Right forelimb (tissue), 1 donor: ENCODE data around the gene DIS3L2.

Source experiments
- DNase-seq: peaks from one replicate; pipeline ENCODE4 v3.0.0-alpha.2; 2018

The DIS3L2 gene

DNA sequence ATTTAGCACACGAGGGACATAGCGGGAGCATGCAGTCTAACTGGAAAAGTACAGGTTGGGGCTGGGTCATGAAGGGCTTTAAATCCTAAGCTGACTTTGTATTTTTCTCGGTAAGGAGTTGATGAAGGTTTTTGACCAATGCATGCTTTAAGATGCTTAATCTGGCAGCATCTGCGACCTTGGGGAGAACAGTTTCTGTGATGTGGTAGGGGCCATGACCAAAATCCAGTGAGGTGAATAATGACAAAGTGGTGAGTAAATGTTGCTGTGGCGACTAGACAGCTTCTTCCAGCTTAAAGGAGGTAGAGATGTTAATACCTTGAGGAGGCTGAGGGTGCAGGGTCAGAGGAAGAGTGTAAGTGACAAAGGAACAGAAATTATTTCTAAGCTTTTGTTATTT is 242.4 kb downstream of the DIS3L2 start:
- DNase-seq = no peak

DNA sequence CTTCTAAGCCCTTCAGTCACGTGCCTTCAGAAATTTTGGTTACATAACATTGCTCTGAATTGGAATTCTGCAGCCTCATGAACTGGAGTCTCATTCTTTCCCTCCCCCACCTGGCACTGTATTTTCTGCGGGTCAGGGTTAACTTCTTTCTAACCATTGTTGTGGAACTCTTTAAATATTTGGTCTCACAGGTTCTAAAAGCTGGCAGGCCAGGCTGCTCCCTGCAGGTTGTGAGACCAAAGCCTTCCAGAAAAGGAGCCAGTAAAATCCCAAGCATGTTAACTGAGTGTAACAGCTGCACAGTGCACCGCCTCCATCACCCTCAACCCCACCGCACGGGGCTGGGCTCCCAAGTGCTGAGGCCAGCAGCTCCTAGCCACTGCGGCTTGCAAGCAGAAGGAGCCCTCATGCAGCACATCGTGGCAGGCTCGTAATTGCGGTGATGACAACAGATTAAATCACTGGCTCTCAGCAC is 243.0 kb downstream of the DIS3L2 start:
- peak; percentile 54 for DNase-seq

DNA sequence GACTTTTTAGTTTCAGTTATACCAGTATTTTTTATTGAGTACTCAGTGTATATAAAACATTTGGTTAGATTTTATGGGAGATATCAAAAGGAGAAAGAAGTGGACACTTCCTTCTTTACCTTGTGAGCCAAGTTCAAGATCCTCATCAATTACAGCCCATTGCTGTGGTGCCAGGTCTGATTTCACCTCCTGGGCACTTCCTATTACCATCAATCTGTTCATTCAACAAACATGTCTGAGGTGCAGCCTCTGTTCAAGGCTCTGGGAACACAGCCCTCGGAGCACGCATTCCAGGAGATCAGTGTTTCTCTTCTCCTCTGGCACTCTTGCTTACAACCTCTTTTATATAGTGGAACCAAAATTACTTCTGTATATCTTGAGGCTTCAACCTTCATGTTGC is 245.7 kb downstream of the DIS3L2 start:
- DNase-seq = no peak

DNA sequence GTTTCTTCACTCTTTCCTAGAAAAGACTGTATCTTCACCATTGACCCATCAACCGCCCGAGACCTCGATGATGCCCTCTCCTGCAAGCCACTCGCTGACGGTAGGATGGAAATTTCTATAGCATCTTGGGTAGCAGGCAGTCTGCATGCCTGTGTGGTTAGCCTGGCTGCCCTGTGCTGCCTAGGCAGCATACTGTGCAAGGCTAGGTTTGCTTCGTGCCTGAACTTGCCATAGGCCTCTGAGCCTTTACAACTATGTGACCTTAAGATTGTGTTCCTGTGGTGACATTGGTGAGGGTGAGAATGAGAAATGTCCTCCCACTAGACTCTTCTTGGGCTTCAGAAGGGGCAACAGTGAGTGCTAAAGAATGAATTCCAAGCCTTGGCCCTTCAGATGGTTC is 248.8 kb downstream of the DIS3L2 start:
- no peak for DNase-seq

DNA sequence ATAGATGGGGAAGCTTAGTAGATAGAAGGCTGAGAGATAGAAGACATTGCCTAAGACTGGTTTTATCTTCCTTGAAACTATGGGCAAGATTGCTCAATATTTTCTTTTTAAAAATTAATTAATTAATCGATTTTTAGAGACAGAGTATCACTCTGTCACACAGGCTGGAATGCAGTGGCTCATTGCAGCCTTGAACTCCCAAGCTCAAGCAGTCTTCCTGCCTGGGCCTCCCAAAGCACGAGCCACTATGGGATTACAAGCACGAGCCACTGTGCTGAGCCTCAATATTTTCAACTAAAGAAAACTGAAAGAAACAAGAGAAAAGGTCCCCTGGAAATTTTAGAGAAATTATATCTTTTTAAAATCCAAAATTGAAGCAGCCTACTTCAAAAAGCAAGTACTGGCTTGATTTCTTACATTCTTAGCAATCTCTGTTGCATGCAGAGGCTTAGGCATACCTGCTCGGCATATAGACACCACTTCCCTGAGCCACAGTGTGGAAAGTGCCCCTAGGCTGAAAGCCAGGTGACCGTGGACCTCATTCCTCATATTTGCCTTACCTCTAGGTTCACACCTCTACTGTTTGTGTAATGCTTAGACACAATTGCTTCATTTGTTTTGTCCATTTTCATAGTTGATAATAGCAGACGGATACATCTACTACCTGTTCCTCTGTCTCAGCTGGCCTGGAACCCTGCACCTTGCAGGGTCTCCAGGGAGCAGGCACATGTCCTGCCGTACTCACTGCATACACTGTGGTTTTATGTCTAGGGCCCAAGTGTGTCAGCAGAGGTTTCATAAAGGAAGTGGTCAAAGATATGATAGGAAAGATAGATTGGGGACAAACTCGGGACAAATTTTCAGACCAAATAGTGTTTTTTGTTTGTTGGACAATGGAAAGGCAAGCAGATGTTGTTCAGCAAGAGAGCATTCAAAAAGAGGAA is 250.5 kb downstream of the DIS3L2 start:
- DNase-seq = no peak

DNA sequence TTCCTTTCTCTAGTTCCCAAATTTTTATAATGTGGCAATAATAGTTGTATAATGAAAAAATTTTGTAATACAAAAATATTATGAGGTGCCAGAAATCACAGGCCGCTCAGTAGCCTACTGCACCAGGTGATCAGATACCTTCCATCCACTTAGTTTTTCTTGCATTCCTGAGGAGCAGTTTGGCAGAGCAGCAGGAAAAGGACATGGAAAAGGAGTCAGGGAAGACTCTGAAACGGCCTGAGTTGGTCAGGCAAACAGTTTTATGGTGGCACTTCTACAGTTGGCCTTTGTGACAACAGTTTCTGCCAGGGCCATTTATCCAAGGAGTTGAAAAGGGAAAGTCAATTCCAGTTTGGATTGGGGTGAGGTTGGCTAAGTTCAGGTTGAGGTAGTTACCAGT is 251.7 kb downstream of the DIS3L2 start:
- DNase-seq = no peak

DNA sequence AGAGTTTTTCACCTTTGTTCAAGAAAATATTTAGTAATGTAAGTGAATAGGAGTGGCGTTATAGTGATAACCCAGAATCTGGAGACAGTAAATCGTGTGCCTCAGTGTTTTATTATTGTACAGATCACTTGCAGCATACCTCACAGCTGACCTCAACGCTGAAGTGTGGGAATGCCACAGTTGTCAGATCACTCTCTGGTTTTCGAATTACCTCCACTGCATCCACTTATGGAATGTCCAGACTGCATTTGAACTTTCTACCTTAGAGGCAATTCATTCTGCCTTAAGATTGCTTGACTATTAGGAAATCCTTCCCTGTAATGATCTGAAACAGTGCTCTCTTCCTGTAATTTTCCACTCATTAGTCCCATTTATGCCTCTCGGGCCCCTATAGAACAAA is 252.5 kb downstream of the DIS3L2 start:
- no peak for DNase-seq

DNA sequence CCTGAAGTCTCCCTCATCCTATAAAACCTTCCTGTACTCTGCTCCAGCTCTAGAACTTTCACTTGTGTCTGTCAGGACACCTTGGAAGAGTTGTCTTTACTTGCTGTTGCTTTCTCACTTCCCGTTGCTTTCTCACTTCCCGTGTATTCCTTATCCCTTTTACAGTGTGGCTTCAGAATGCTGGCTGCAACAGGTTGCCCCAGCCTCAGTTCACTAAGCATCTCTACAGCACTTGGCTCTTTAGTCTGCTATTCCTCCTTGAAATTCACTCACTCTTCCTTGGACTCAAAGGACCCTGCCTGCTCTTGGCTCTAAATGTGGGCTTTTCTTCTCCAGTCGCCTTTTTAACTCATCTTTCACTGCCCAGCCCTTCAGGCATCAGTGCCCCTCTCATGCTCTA is 254.5 kb downstream of the DIS3L2 start:
- no peak for DNase-seq

DNA sequence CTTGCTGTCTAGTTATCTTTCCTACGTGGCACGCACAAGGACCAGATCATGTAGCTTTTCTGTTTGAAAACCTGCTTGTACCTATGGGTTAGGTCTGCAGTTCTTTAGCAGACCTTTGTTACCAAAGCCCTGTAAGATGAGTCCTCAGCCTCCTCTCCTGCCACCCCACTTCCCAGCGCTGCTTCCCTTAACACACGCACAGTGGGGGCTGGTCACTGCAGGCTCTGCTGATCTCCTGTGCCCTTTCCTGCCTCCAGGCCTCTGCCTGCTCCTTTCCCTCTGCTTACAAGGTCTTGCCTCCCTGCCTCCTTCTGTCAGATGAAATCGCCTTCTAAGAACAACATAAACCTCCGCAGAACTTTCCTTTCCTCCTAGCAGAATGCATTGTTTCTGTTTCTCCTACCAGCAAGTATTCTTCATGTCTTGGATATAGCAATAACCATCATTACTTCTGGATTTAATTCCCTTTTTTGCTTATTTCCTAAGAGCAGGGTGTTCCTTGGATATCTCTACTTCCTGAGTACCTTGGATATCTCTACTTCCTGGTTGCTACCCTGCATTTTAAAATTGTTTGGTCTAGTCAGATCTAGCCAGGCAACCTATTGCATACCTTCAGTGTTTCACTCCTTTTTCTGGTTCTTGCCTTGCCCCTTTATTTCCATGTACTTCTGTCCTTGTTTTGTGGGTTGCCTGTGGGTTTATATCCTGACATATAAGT is 257.4 kb downstream of the DIS3L2 start:
- DNase-seq = no peak

DNA sequence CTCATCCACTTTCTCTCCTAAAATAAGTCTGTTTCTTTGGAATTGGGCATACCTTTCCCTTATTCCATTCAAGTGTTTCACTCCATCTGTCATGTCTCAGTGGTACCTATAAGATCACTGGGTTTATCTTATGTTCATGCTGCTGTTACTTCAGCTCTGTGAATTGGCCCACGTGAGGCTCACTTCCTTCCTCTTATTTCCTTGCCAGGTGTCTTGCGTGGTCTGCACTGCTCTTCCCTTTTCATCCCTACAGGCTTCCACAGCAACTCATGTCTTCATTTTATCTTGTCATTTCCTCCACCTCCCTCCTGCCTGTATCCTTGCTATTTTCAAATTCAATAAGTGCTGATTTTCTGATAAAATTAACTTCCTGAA is 258.0 kb downstream of the DIS3L2 start:
- no peak for DNase-seq

DNA sequence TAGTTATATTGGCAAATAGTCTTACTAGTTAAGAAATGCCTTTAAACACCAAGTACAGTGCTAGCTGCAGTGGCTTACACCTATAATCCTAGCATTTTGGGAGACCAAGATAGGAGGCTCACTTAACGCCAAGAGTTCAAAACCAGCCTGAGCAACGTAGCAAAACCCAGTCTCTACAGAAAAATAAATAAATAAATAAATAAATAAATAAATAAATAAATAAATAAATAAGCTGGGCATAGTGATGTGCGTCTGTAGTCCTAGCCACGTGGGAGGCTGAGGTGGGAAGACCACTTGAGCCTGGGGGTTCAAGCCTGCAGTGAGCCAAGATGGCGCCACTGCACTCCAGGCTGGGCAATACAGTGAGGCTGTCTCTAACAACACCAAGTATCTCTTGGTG is 258.4 kb downstream of the DIS3L2 start:
- no peak for DNase-seq

DNA sequence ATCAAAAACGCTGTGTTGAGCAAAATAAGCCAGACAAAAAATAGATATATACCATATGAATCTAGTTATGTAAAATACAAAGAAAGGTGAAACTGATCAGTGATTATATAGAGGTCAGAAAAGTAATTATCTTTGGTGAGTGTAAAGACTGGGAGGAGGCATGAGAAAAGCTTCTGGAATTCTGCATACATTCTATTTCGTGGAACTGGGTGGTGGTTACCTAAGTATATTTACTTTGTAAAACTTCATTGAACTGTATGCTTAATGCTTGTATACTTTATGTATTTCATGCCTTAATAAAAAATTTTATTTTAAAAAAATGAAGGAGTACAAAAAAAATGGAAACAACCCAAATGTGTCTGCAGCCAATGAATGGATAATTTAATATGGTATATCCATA is 263.9 kb downstream of the DIS3L2 start:
- no peak for DNase-seq

DNA sequence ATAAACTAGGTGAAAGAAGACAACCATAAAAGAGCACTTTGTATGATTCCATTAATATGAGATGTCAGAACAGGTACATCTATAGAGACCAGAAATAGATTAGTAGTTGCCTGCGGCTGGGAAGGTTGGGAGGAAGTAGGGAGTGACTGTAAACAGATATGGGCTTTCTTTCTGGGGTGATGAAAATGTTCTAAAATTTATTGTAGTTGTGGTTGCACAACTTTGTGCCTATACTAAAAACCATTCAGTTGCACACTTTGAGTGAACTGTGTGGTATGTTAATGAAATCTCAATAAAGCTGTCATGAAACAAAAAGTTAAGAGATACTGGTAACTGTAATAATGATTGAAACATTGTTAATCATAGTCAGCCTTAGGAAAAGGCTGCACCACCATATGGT is 264.4 kb downstream of the DIS3L2 start:
- DNase-seq = no peak

DNA sequence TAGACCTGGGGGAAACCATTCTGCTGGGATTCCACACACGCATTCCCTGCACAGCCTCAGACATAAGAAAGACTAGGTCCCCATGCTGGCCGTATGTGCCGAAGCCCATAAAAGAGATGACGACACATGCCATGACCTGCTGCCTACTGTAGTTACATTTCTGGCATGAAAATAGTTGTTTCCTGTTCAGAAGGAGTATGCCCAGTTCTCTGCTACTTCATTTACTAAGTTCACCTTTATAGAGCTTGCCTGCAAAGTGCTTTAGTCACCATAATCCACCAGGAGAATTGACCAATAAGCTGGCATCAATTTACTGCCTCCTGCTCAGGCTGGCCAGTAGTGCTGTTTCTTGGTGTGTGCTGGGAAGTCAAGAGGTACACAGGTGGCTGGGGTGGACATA is 266.8 kb downstream of the DIS3L2 start:
- DNase-seq = no peak

DNA sequence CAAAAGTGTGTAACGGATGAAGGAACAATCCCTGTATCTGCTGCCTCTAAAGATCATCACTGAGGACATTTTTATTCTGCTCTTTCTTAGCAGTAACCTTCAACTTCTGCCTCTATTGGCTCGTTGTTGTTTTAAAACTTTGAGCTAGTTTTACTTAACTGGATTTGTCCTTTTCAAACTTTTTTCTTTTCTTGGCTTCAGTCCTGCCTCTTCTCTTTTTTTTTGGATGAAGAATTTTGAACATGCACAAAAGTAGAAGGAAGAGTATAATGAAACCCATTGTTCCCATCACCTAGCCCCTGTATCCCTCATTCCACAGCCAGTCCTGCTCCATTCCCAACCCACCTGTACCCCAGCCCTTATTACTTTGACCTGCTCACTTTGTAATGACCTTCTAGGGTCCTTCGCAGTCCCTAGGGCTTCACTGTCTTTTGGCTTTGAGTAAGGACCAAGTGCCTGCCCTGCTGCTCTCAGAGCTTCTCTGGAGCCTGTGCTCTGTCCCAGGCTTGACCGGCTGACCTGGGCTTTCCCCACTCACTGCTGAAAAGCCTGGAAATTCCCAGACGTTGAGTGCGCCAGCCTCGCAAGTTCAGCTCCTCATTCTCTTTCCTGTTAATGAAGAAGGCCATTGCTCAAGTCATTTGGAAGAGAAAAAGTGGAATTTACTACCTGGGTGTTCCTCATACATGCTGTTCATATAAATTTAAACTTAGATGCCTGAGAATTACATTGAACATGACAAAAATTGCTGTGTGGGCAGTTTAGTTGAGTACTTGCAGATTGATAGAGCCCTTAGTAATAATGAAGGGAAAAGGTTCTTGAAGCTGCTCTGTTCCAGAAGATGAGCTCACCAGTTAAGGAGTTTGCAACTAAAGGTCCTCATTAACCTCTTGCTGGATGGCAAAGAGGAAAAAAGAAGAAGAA is 267.7 kb downstream of the DIS3L2 start:
- no peak for DNase-seq

DNA sequence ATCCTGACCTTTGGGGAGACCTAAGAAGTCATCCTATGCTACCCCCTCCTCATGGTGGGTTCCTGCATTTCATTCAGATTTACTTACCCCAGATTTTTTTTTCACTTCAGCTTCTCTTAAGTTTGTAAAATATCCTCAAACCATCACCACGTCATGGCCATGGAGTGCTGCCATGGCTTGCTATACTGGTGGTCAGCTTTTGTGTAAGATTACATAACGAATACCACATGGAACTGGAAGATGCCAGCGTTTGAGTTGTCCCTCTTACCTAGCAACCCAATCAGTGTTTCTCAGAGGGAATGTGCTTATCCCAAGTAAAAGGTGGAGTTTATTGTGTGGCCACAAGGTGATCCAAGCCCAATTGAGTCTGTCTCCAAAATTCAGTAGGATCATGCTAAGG is 268.4 kb downstream of the DIS3L2 start:
- no peak for DNase-seq

DNA sequence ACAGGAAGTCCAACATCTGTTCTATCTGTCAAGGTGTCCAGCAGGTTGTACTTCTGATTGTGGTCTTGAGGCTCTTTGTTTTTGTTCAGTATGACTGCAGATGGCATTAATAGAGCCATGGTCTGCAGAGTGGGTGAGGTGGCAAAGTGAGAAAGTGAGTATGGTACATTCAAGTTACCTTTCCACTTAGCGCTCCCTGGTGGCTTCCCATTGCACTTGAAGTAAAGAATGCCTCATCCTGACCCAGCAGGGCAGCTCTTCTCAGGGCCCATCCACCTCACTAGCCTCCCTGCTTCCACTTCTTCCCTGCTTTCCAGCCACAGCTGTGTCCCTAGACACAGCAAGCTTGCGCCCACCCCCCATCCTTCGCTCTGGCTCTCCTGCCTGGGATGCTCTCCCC is 269.0 kb downstream of the DIS3L2 start:
- no peak for DNase-seq

DNA sequence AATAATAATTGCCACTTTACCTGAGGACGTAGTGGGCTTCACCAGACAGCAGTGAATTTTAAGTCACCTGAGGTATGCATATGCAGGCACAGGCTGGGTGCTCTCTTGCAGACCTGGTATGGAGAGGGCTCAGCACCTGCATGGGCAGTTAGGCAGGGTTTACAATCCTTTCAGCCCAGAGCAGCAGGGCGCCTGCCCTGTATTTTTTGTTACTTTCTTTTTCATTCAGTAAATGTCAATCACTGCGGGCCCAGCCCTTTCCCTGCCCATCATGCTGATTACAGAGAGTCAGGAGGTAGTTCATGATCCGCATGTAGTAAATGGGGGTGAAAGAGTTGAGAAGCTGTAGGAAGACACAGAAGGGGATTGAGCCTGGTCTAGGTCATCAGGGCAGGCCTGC is 270.0 kb downstream of the DIS3L2 start:
- no peak for DNase-seq

DNA sequence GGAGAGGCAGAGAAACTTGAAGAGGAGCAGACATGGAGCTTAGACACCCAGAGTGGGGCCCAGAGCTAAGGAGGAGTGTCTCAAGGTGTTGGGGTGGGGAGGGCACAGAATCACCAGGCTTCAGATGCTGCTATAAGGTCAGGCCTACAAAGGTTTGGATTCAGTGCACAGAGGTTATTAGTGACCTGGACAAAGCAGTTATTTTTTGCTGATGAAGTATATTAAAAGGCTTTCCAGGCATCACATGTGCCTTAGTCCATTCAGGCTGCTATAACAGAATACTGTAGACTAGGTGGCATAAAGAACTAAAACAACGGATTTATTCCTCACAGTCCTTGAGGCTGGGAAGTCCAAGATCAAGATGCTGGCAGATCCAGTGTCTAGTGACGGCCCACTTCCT is 271.4 kb downstream of the DIS3L2 start:
- DNase-seq = no peak

DNA sequence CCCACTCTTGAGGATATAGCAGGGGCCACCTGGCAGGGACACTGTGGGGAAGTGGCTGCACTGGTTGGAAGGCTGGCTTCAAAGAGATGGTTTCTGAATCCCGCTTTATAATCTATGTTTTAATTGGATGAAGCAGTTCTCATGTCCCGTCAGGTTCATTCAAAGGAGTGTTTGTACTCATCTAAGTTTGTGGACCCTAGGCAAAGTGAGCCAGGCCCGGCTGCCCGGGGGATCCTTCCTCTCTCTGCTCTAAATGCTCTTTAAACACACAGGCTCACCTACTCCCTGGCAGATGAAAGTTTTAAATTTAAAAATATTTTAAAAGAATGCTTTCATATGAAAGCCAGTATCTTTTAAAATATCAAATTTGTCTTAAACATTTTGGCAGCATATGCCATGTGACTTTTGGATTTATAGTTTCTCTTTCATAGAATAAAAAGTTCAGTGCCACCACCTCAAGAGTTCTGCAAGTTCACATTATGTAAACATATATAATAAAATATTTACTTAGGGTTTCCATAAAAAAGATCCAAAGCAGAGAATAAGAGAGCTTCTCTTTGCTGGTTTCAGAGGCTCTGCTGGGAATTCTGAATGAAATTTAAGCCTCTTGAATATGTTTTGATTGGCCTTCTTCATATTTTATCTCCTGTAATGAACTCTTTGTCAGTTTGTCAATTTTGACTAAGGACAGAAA is 273.6 kb downstream of the DIS3L2 start:
- DNase-seq = no peak

DNA sequence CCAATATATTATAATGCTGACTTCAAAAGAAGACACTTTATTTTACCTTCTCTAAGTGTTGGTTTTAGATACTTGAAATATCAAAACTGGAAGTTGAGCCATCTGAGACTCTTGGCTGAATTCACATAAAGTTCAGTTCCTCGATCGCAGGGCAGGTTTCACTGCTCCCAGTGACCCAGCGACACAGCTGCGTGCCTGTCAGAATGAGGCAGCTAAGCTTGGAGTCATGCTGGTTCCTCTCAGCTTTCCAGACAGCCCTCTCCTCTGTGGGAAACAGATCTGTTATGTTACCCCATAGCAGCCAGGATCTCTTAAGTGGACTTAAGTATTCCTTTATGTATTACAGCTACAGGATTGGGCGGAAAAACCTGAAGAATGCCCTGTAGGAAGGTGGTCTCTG is 274.2 kb downstream of the DIS3L2 start:
- no peak for DNase-seq

DNA sequence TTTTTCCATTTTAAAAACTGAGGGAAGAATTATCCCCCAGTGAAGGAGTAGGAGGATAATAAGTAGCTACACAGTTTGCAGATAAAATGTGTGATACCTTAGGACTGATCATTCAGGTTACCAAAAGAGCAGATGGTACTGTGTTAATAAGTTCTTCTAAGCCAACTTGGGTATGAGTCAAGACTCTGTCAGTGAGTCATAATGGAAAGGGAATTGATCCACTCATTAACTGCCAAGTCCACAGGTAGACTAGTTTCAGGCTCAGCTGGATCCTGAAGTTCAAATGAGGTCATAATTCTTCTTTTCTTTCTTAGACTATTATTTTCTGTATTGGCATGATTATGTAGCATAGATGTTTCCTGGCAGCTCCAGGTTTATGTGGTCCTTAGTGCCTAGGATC is 274.7 kb downstream of the DIS3L2 start:
- no peak for DNase-seq

DNA sequence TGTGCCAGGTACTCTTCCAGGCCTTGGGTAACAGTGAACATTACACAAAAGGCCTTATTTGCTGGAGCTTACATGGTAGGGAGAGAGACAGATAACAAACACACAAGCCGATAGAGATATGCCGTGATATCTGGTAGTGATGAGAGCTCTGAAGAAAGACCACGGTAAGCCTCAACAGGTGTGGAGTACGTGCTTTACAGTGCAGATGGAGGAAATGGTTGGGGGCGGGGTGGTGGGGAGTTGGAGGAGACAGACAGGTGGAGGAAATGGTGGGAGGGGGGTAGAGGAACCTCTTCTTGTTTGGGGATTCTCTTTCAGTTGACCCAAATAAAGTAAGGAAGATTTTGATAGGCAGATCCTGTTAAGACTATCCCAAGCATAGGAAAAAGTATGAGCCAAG is 276.0 kb downstream of the DIS3L2 start:
- DNase-seq = peak; percentile 31
